Cardiac muscle cell (in vitro differentiated cells and primary cell): ENCODE measurements around the gene CDR2. TPM values are rescaled to one million over a fixed set of nuclear protein-coding genes. Genes with fewer than 3 reads are reported as not detected.

Experiments
- DNase-seq, 2 donors: peaks; one replicate each; pipeline versions ENCODE4 v3.0.0 to v3.0.0-alpha.2; 2010 to 2017; ENCODE audit warnings: low read depth in 1 of 2, low spot score in 1 of 2
- H3K27ac ChIP-seq: fragments of 200-600 bp; sonication (generic); 2 replicates; pipeline ENCODE4 v1.5.1; 2016
- H3K27me3 ChIP-seq: fragments of 200-600 bp; sonication (generic); 2 replicates; pipeline ENCODE4 v1.6.0; 2016; ENCODE audit warnings: control low read depth
- H3K36me3 ChIP-seq: fragments of 200-600 bp; sonication (generic); 2 replicates; pipeline ENCODE4 v1.5.1; 2016; ENCODE audit warnings: control low read depth
- H3K4me1 ChIP-seq: fragments of 200-600 bp; sonication (generic); 2 replicates; pipeline ENCODE4 v1.8.1; 2017; ENCODE audit warnings: low read depth, mild to moderate bottlenecking, mixed run types
- H3K4me3 ChIP-seq: fragments of 200-600 bp; sonication (generic); 2 replicates; pipeline ENCODE4 v1.5.1; 2016; ENCODE audit warnings: mild to moderate bottlenecking
- H3K9me3 ChIP-seq: fragments of 200-600 bp; sonication (generic); 2 replicates; pipeline ENCODE4 v1.5.1; 2017; ENCODE audit warnings: low read depth, mild to moderate bottlenecking, control low read depth
- polyA plus RNA-seq: library from polyadenylated mRNA; unstranded; fragments of >200 nt; fragmentation: Nextera tagmentation; extraction: Ambion mirVana; gene quantifications from 2 replicates; pipeline ENCODE4 v1.2.1, GENCODE V29; 2016
- total RNA-seq: library from RNA; depleted of rRNA; stranded (reverse); fragments of >200 nt; gene quantifications from 2 replicates; pipeline ENCODE4 v1.2.3, GENCODE V29; 2016
- TF ChIP-seq, protein P1 (sequence below): IDR thresholded peaks from 2 replicates; pipeline ENCODE4 v1.5.1; 2012; ENCODE audit warnings: low read depth, mild to moderate bottlenecking, low read length

Gene CDR2
- total and polyA plus RNA-seq, 2 experiments from 2014 or later = 9.7 to 10.7 TPM

DNA sequence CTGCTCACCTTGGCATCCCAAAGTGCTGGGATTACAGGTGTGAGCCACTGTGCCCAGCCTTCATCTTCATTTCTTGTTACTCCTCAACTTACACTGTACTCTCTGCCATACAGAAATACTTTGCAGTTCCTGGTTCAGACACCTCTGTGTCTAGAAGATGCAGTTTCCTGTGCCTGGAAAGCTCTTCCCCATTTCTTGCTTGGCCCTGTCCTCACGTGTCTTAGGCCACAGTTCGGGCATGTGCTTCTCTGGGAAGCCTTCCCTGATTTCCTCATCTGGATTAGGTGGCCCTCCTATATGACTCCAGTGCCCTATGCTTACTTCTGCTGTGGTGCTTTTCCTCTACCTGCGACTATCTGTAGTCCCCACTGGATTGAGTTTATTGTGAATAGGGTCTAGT lies 26.5 kb upstream of the CDR2 start:
- no peaks in the 10 kb centered on the region for H3K4me1 ChIP-seq
- H3K36me3 ChIP-seq = no peaks in the 10 kb centered on the region
- no peaks in the 10 kb centered on the region for H3K27me3 ChIP-seq
- TF ChIP-seq, protein P1, sequence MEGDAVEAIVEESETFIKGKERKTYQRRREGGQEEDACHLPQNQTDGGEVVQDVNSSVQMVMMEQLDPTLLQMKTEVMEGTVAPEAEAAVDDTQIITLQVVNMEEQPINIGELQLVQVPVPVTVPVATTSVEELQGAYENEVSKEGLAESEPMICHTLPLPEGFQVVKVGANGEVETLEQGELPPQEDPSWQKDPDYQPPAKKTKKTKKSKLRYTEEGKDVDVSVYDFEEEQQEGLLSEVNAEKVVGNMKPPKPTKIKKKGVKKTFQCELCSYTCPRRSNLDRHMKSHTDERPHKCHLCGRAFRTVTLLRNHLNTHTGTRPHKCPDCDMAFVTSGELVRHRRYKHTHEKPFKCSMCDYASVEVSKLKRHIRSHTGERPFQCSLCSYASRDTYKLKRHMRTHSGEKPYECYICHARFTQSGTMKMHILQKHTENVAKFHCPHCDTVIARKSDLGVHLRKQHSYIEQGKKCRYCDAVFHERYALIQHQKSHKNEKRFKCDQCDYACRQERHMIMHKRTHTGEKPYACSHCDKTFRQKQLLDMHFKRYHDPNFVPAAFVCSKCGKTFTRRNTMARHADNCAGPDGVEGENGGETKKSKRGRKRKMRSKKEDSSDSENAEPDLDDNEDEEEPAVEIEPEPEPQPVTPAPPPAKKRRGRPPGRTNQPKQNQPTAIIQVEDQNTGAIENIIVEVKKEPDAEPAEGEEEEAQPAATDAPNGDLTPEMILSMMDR = no peak
- DNase-seq = no peak
- H3K9me3 ChIP-seq = no peaks in the 10 kb centered on the region
- no peak overlapping the region for H3K4me3 ChIP-seq
- H3K27ac ChIP-seq = no peak overlapping the region

DNA sequence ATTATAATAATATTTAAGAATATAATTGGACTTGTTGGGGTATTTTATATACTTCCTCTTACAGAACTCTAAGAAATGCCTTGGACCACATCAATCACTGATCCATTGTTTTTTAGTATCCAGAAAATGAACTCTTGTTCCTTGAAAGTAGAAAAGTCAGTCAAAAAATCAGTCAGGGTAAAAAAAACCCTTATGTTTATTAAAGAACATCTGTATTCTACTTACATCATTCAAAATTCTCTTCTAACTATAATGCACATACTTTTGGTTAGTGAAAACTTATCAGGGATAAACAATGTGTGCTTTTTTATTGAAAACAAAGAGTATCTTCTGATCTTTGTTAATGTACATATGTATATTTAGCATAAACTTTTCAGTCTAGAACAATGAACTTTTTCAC lies 23.5 kb upstream of the CDR2 start:
- no peak overlapping the region for H3K27ac ChIP-seq
- no peak for DNase-seq
- H3K4me3 ChIP-seq = no peak overlapping the region
- H3K9me3 ChIP-seq = no peaks in the 10 kb centered on the region
- no peaks in the 10 kb centered on the region for H3K4me1 ChIP-seq
- TF ChIP-seq, protein P1 = no peak
- H3K27me3 ChIP-seq = no peaks in the 10 kb centered on the region
- H3K36me3 ChIP-seq = no peaks in the 10 kb centered on the region

DNA sequence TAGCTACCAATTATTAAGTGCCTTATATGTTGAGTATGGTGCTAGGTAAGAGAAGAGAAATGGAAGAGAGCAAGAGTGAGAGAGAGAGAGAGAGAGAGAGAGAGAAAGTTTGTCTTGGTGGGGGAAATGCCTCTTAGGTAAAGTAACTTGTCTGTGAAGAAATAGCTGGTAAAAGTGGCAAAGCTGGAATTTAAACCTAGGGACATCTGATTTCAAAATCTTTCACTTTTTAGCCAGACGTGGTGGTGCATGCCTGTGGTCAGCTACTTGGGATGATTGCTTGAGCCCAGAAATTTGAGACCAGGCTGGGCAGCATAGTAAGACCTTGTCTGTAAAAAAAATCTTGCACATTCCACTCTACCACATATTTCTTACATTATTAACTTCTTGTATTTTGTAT lies 23.0 kb upstream of the CDR2 start:
- Histone ChIP-seq H3K27me3 (no peaks in the 10 kb centered on the region), H3K4me1 (no peaks in the 10 kb centered on the region), H3K27ac (no peak overlapping the region), H3K9me3 (no peaks in the 10 kb centered on the region), H3K4me3 (no peak overlapping the region), H3K36me3 (no peaks in the 10 kb centered on the region)
- peak in 1 of 2 donors; percentile 97 for DNase-seq
- TF ChIP-seq, protein P1 = no peak

DNA sequence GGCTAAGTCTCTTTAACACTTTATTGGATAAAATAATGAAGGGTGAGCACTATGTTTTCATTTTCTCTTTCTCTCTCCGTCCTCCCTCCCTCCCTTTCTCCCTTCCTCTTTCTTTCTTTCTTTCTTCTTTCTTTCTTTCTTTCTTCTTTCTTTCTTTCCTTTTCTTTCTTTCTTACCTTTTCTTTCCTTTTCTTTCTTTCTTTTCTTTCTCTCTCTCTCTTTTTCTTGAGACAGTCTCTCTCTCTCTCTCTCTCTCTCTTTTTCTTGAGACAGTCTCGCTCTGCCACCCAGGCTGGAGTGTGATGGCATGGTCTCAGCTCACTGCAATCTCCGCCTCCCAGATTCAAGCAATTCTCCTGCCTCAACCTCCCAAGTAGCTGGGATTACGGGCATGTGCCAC lies 21.5 kb upstream of the CDR2 start:
- TF ChIP-seq, protein P1 = no peak

DNA sequence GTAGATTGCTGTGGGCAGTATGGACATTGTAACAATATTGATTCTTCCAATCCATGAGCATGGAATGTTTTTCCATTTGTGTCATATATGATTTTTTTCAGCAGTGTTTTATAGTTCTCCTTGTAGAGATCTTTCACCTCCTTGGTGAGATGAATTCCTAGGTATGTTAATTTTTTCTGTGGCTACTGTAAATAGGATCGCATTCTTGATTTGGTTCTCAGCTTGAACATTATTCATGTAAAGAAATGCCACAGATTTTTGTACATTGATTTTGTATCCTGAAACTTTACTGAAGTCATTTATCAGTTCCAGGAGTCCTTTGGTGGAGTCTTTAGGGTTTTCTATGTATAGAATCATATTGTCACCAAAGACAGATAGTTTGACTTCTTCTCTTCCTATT lies 19.7 kb upstream of the CDR2 start:
- TF ChIP-seq, protein P1 = no peak
- no peak for DNase-seq

More for the DNA sequence above, 21.5 kb upstream of the CDR2 start:
- H3K9me3 ChIP-seq = no peaks in the 10 kb centered on the region
- H3K27me3 ChIP-seq = no peaks in the 10 kb centered on the region
- H3K4me1 ChIP-seq = no peaks in the 10 kb centered on the region
- no peak for DNase-seq
- no peaks in the 10 kb centered on the region for H3K36me3 ChIP-seq
- no peak overlapping the region for H3K27ac ChIP-seq
- no peak overlapping the region for H3K4me3 ChIP-seq

More for the DNA sequence above, 19.7 kb upstream of the CDR2 start:
- Histone ChIP-seq H3K27ac (no peak overlapping the region), H3K4me3 (no peak overlapping the region), H3K36me3 (no peaks in the 10 kb centered on the region), H3K4me1 (no peaks in the 10 kb centered on the region), H3K27me3 (no peaks in the 10 kb centered on the region), H3K9me3 (no peaks in the 10 kb centered on the region)
